Measurements from ENCODE around the gene SLC45A2. TPM values are rescaled to one million over a fixed set of nuclear protein-coding genes. Genes with fewer than 3 reads are reported as not detected.

SLC45A2 gene
- total RNA-seq, 1 experiment from 2014 or later, result not detected

Other genes with a start within 250 kb of the SLC45A2 start
- gene ADAMTS12, start 92.7 kb downstream of the SLC45A2 start, total RNA-seq (2014; rRNA removed; shearing (Covaris generic)), result 16.8 and 17.5 TPM in 2 replicates
- not detected in 2 replicates for gene RXFP3, start 48.3 kb downstream of the SLC45A2 start, total RNA-seq (2014; rRNA removed; shearing (Covaris generic))
- gene AMACR, start 23.4 kb upstream of the SLC45A2 start, total RNA-seq (2014; rRNA removed; shearing (Covaris generic)), result 7.4 and 9.5 TPM in 2 replicates
- gene C1QTNF3, start 58.5 kb upstream of the SLC45A2 start, total RNA-seq (2014; rRNA removed; shearing (Covaris generic)), result 16.1 and 16.9 TPM in 2 replicates